ENCODE measurements around the gene EEFSEC.

The EEFSEC gene

GRCh38 chr3:128320551-128321340, 167.5 kb downstream of the EEFSEC start:
- no peak overlapping the region for H3K9ac ChIP-seq (ENCODE audit: low read length)
- H3K36me3 ChIP-seq (replicated peaks; ENCODE audit: low read depth, low read length), result no peaks in the 10 kb centered on the region
- H3K4me3 ChIP-seq (ENCODE audit: low read length), result no peak overlapping the region
- TF ChIP-seq CTCF (IDR thresholded peaks at IDR 0.05; ENCODE audit: low read depth, low read length) (no peak), EZH2phosphoT487 (IDR thresholded peaks at IDR 0.05; ENCODE audit: low read depth) (no peak)
- H3K79me2 ChIP-seq (ENCODE audit: low read length), result no peaks in the 10 kb centered on the region
- no peaks in the 10 kb centered on the region for H3K9me3 ChIP-seq (ENCODE audit: insufficient read depth, low read length)
- no peaks in the 10 kb centered on the region for H4K20me1 ChIP-seq (ENCODE audit: insufficient read depth, low read length)
- H2AFZ ChIP-seq (ENCODE audit: low read depth, low read length), result no peak overlapping the region
- no peak overlapping the region for H3K4me2 ChIP-seq (ENCODE audit: low read length)
- no peaks in the 10 kb centered on the region for H3K4me1 ChIP-seq (ENCODE audit: low read length)
- H3K27ac ChIP-seq (ENCODE audit: low read length), result no peak overlapping the region
- no peaks in the 10 kb centered on the region for H3K27me3 ChIP-seq (ENCODE audit: low read depth, low read length)

- Histone ChIP-seq H4K20me1 (ENCODE audit: insufficient read depth, low read length) (no peaks in the 10 kb centered on the region), H3K4me1 (ENCODE audit: low read length) (no peaks in the 10 kb centered on the region), H2AFZ (ENCODE audit: low read depth, low read length) (no peak overlapping the region), H3K9me3 (ENCODE audit: insufficient read depth, low read length) (no peaks in the 10 kb centered on the region), H3K9ac (ENCODE audit: low read length) (no peak overlapping the region), H3K4me3 (ENCODE audit: low read length) (no peak overlapping the region), H3K27ac (ENCODE audit: low read length) (no peak overlapping the region), H3K79me2 (ENCODE audit: low read length) (no peaks in the 10 kb centered on the region), H3K4me2 (ENCODE audit: low read length) (no peak overlapping the region), H3K27me3 (ENCODE audit: low read depth, low read length) (no peaks in the 10 kb centered on the region), H3K36me3 (replicated peaks; ENCODE audit: low read depth, low read length) (no peaks in the 10 kb centered on the region)
- TF ChIP-seq CTCF (IDR thresholded peaks at IDR 0.05; ENCODE audit: low read depth, low read length) (no peak), EZH2phosphoT487 (IDR thresholded peaks at IDR 0.05; ENCODE audit: low read depth) (no peak)
These were observed 168.1 kb downstream of the EEFSEC start for GRCh38 chr3:128321418-128321817.

GRCh38 chr3:128322030-128323022, 169.0 kb downstream of the EEFSEC start:
- Histone ChIP-seq H3K4me1 (ENCODE audit: low read length) (no peaks in the 10 kb centered on the region), H3K36me3 (replicated peaks; ENCODE audit: low read depth, low read length) (no peaks in the 10 kb centered on the region), H2AFZ (ENCODE audit: low read depth, low read length) (no peak overlapping the region), H3K9me3 (ENCODE audit: insufficient read depth, low read length) (no peaks in the 10 kb centered on the region), H3K27ac (ENCODE audit: low read length) (no peak overlapping the region), H3K4me3 (ENCODE audit: low read length) (no peak overlapping the region), H3K9ac (ENCODE audit: low read length) (no peak overlapping the region), H4K20me1 (ENCODE audit: insufficient read depth, low read length) (no peaks in the 10 kb centered on the region), H3K27me3 (ENCODE audit: low read depth, low read length) (no peaks in the 10 kb centered on the region), H3K79me2 (ENCODE audit: low read length) (no peaks in the 10 kb centered on the region), H3K4me2 (ENCODE audit: low read length) (no peak overlapping the region)
- TF ChIP-seq CTCF (IDR thresholded peaks at IDR 0.05; ENCODE audit: low read depth, low read length) (peak; percentile 38), EZH2phosphoT487 (IDR thresholded peaks at IDR 0.05; ENCODE audit: low read depth) (no peak)

Measured in OCI-LY3 (cell line).